SK-N-MC (cell line): ENCODE results near the gene CDH4.

Source experiments
- DNase-seq: peaks from one replicate; pipeline ENCODE4 v3.0.0-alpha.2; 2011; ENCODE audit warnings: low read depth, low spot score
- H3K27ac ChIP-seq: fragments of 200-600 bp; sonication (generic); 2 replicates; pipeline ENCODE4 v1.5.1; 2016; ENCODE audit warnings: mixed run types
- H3K36me3 ChIP-seq: fragments of 200-600 bp; sonication (generic); 2 replicates; pipeline ENCODE4 v1.6.1; 2017; ENCODE audit warnings: antibody characterized with exemption, low read length, mixed read lengths; ENCODE audit not compliant: insufficient read depth
- H3K4me3 ChIP-seq: fragments of 200-600 bp; sonication (generic); 2 replicates; pipeline ENCODE4 v1.5.1; 2016
- H3K9ac ChIP-seq: fragments of 200-600 bp; sonication (generic); 2 replicates; pipeline ENCODE4 v1.8.0; 2017; ENCODE audit warnings: mixed run types, mixed read lengths; ENCODE audit not compliant: insufficient read length
- H3K9me3 ChIP-seq: fragments of 200-600 bp; sonication (generic); 2 replicates; pipeline ENCODE4 v1.6.1; 2017; ENCODE audit warnings: low read depth, mild to moderate bottlenecking, antibody characterized with exemption, low read length, moderate library complexity, mixed read lengths
- EZH2 ChIP-seq: fragments of 200-600 bp; sonication (generic); IDR thresholded peaks from one replicate; pipeline ENCODE4 v1.6.1; 2017; ENCODE audit warnings: antibody characterized with exemption
- FOXP2 ChIP-seq: optimal IDR thresholded peaks from 2 replicates; pipeline ENCODE3; 2011; ENCODE audit warnings: mild to moderate bottlenecking, moderate library complexity; ENCODE audit not compliant: insufficient read depth; ENCODE audit errors: extremely low read length, control extremely low read depth
- POLR2AphosphoS5 ChIP-seq: IDR thresholded peaks from 2 replicates; pipeline ENCODE4 v1.6.1; 2012; ENCODE audit warnings: mild to moderate bottlenecking, low read depth, low read length, borderline replicate concordance

Gene CDH4

DNA sequence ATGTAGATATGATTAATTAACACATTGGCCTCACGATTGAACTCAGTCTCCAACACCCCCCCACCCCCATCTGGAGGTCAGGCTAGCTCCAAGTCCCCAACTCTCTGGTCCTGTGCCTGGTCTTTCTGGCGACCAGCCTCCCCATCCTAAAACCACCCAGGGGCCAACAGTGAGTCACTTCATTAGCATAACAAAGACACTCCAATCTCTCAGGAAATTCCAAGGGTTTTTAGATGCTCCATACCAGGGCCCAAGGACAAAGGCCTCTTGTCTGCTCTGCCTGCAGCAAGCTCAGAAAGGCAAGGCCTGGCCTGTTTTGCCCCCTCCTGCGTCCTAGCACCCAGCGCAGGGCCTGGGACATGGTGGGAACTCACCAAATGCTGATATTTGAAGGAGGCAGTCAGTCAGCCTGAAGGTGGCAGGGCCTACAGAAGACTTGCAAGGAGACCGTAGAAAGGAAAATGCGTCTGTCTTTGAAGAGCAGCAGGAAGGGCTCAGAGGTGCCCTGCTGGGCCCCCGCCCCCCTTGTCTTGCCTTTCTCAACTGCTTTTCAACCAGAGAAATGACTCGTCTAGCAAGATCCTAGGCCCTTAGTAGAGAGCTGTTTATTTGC, 184.7 kb downstream of the CDH4 start:
- TF ChIP-seq FOXP2 (no peak), POLR2AphosphoS5 (0 out of 2 replicates have a peak, but pooled peaks have one; percentile 12)
- Histone ChIP-seq H3K36me3 (no peaks in the 10 kb centered on the region), H3K4me3 (peak overlapping the region; percentile 58), H3K9ac (no peak overlapping the region), H3K27ac (peak overlapping the region; percentile 78), H3K9me3 (no peaks in the 10 kb centered on the region)
- DNase-seq = peak; percentile 77

DNA sequence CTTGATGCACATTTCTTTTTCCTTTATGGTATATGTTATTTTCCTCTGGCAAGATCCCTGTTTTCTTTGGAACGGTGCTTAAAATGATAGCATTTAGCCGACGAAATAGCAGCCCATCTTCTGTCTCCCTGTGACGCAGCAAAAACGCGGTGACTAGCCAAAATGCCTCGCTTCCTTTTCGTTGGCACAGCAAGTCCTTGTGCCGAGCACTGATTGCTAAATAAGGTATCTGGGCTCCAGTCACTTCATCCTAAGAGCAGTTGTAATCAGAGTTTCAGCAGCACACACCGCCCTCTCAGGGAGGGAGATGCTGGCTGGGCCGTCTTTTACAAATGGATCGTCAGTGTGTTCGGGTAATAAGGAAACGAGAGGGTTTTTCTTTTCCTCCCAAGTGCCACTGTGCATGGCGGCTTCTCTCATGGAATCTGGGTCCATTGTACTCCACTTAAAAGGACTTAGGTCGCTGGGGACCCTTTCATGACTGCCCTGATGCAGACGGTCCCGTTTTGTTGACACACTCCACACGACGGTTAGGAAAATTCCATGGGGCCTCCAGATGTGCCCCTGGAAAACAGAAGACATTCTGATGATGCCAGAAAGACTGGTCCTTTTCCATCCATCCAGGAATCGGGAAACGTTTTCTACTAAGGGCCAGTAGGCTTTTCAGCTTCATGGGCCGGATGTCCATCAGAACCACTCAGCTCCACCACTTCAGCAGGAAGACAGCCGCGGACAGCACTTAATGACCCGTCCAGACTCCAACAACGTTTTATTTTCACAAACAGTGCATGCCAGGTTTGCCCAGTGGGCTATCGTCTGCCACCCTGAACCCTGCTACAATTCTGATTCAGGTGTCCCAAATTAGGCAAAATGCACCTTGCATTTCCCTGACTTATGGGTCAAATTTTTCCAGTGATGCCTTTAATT, 185.5 kb downstream of the CDH4 start:
- H3K9ac ChIP-seq = no peak overlapping the region
- H3K36me3 ChIP-seq = no peaks in the 10 kb centered on the region
- H3K9me3 ChIP-seq = no peaks in the 10 kb centered on the region
- TF ChIP-seq EZH2 (no peak), FOXP2 (no peak), POLR2AphosphoS5 (no peak)
- H3K27ac ChIP-seq = peak overlapping the region; percentile 78
- H3K4me3 ChIP-seq = peak overlapping the region; percentile 58
- DNase-seq = no peak

DNA sequence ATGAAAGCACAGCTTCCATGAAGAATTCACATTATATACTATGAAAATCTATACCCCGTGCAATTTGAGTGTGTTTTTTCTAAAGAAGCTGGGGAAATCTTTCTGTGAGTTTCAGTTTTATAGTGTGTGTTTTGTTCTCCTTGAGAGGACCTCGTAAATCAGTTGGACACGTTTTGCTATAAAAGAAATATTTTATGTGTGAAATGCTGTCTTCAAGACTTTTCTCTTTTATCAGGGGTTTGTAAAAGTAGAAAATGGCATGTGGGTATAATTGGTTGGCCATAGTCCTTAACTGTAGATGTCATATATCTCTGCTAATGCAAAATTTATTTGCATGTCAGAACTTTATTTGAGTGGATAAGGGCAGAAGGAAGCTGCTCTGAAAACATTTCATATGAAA, 186.2 kb downstream of the CDH4 start:
- Histone ChIP-seq H3K4me3 (peak overlapping the region; percentile 2; the same call in 1 of the 2 replicates), H3K27ac (no peak overlapping the region), H3K9ac (no peak overlapping the region), H3K9me3 (no peaks in the 10 kb centered on the region), H3K36me3 (no peaks in the 10 kb centered on the region)
- TF ChIP-seq EZH2 = no peak
- no peak for TF ChIP-seq FOXP2
- no peak for TF ChIP-seq POLR2AphosphoS5
- peak; percentile 18 for DNase-seq

DNA sequence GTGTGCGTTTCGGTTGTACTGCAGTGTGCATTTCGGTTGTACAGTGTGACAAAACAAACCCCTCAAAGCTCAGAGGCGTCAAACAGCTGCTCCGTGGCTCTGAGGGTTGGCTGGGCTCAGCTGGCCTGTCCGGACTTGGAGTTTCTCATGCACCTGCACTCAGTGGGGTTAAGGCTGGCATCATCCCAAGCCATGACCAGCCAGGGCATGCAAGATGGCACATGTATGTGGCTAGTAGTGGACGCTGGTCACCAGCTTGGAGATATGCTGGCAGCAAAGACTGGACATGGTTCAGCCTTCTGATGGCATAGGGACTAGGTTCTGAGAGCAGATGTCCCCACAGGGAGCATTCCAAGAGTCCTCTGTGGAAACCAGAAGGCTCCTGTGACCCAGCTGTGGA, 187.2 kb downstream of the CDH4 start:
- no peaks in the 10 kb centered on the region for H3K36me3 ChIP-seq
- no peak for DNase-seq
- no peak overlapping the region for H3K4me3 ChIP-seq
- H3K27ac ChIP-seq = no peak overlapping the region
- TF ChIP-seq FOXP2 = no peak
- TF ChIP-seq EZH2 = no peak
- TF ChIP-seq POLR2AphosphoS5 = no peak
- H3K9ac ChIP-seq = no peak overlapping the region
- no peaks in the 10 kb centered on the region for H3K9me3 ChIP-seq

DNA sequence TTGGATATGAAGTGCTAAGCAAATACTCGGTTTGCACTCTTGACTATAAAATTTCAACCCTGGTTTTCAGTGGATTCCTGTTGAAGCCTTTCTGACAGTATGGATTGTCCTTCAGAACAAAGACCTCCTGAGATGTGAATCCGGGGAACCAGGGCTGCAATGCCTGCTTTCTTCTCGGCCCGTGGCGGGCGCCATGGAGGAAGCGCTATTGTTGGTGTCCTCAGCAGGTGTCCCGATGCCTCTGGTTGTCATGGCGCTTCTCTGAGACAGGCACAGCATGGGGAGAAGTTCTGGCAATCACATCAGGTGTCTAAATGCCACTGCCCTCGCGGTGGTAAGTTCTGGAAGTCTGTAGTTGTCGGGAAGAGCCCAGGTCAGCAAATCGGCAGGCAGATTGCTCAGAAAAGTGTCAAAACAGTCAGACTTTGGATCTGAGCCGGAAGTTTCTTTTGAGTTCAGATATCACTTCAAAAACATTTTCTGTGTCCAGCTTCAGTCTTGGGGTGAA, 188.5 kb downstream of the CDH4 start:
- TF ChIP-seq FOXP2 (no peak), EZH2 (no peak), POLR2AphosphoS5 (no peak)
- no peak for DNase-seq

DNA sequence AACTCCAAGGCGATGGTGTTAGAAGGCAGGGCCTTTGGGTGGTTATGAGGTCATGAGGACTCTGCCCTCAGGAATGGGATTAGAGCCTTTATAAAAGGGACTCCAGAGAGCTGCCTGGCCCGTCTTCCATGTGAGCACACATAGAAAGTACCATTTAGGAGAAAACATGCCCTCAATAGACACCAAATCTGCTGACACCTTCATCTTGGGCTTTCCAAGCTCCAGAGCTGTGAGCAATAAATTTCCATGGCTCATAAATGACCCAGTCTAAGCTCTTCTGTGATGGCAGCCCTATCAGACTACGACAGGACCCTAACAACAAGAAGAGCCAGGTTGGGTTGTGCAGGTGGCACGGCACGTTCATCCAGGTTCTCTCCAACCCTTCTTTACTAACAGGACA, 189.5 kb downstream of the CDH4 start:
- no peak for DNase-seq
- Histone ChIP-seq H3K4me3 (no peak overlapping the region), H3K9ac (no peak overlapping the region), H3K36me3 (no peaks in the 10 kb centered on the region), H3K27ac (no peak overlapping the region), H3K9me3 (no peaks in the 10 kb centered on the region)
- TF ChIP-seq FOXP2 (no peak), EZH2 (no peak), POLR2AphosphoS5 (no peak)

More for the DNA sequence above, 188.5 kb downstream of the CDH4 start:
- Histone ChIP-seq H3K9me3 (no peaks in the 10 kb centered on the region), H3K27ac (no peak overlapping the region), H3K4me3 (no peak overlapping the region), H3K36me3 (no peaks in the 10 kb centered on the region), H3K9ac (no peak overlapping the region)

DNA sequence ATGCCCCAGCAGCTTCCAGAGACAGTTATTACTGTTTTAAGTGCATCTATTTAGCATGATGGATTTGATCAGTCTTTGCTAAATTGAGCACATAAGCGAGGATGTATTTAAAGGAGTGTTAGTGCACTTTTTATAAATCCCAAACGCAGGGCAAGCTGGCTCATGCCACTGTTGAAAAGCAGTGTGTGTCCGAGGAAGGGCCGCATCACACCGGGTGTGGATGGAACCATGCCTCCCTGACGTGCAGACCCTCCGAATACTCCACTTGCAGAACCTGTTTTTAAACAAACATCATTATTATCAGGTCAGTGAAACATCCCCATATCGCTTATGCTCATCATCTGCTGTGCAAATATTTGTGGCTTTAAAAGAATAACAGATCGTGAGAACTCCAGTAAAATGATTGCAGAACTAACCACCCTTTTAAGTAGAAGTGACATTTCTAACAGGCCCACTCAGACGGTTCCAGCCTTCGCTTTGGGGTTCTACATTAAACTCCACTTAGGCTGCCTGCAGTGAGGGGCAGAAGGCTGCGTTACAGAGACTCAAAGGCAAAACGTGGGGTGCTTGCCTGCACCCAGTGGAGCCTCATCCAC, 190.1 kb downstream of the CDH4 start:
- Histone ChIP-seq H3K9ac (no peak overlapping the region), H3K36me3 (no peaks in the 10 kb centered on the region), H3K9me3 (no peaks in the 10 kb centered on the region), H3K27ac (no peak overlapping the region), H3K4me3 (no peak overlapping the region)
- DNase-seq = no peak
- TF ChIP-seq FOXP2 (no peak), EZH2 (no peak), POLR2AphosphoS5 (no peak)

DNA sequence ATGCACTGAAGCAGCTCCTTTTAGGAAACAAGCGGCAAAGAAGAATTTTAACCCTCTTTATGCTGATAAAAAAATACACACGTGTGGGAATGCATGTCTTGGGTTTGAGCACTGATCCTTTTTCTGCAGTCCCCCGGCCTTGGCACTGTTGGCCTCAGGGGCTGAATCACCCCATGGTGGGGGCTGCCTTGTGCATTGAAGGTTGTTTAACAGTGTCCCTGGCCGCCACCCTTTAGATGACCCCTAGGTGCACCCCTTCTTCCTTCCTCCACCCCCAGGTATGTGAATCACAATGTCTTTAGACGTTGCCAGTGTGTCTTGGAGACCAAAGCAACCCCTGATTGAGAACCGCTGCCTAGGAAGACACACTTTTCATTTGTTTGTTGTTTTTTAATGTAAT, 190.7 kb downstream of the CDH4 start:
- Histone ChIP-seq H3K4me3 (no peak overlapping the region), H3K9me3 (no peaks in the 10 kb centered on the region), H3K9ac (no peak overlapping the region), H3K27ac (no peak overlapping the region), H3K36me3 (no peaks in the 10 kb centered on the region)
- no peak for DNase-seq
- no peak for TF ChIP-seq EZH2
- no peak for TF ChIP-seq FOXP2
- TF ChIP-seq POLR2AphosphoS5 = no peak
